GM18873 (cell line): ENCODE data around the gene COQ2.
"Not testable (repeated sequence)": the region's sequence is repeated elsewhere in the genome, so short reads cannot be mapped to it uniquely, and the experiment has no call there.

Experiments
- ATAC-seq: cut with Tn5 transposase; IDR thresholded peaks from one replicate; pipeline ENCODE4 v1.9.1; 2021; ENCODE audit warnings: mild to moderate bottlenecking, moderate library complexity, moderate number of reproducible peaks; ENCODE audit not compliant: unreplicated experiment, low FRiP score

The COQ2 gene

DNA sequence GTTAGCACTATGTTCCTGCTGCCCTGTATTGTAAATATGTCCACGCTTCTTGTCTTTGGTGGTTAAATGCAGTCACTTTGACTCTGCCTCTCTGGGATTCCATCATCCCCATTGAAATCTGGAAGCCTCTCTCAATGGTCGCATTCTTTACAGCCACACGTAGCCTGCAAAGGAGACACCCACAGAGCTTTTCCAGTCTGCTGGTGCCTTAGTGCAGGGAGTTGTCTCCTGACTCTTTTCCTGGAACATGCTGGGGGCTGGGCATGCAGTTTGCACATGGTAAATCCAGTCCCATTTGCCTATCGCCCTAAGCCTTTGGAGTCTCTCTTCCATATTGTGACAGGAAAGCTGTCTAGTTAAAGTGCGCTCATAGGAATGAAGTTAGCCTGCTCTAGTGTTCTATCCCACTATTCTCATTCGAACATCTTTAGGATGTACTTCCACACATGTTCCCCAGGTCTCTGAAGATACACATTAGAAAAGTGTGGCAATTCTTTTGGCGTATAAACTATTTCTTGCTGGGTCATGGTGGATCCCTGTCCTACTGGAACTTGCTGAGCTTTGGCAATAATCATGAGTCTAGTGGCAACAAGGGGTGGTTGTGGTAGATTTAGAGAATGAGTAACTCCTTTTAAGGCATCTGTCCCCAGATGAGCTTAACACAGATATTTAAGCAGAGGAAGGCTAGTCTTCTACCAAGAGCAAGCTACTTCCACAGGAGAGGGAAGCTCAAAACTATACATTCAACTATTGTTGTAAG lies 33.7 kb downstream of the COQ2 start:
- ATAC-seq = no peak

DNA sequence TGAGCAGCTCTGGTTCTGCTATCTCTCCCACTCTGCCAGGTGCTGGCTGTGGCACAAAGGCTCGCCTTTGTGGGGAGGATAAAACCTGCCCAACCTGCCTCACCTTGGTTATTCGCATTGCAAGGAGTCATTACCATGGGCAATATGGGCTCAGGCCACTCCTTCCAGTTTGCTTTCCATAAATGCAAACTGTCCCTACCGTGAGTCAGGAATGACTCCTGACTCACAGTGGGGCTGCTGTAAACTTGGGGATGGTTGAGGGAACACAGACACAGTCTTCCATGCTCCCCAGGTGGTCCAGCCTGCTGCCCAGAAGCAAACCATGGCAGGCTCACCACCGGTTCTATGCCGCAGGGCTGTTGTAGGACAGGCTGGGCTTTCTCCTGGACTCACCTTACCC lies 36.1 kb downstream of the COQ2 start:
- no peak for ATAC-seq

DNA sequence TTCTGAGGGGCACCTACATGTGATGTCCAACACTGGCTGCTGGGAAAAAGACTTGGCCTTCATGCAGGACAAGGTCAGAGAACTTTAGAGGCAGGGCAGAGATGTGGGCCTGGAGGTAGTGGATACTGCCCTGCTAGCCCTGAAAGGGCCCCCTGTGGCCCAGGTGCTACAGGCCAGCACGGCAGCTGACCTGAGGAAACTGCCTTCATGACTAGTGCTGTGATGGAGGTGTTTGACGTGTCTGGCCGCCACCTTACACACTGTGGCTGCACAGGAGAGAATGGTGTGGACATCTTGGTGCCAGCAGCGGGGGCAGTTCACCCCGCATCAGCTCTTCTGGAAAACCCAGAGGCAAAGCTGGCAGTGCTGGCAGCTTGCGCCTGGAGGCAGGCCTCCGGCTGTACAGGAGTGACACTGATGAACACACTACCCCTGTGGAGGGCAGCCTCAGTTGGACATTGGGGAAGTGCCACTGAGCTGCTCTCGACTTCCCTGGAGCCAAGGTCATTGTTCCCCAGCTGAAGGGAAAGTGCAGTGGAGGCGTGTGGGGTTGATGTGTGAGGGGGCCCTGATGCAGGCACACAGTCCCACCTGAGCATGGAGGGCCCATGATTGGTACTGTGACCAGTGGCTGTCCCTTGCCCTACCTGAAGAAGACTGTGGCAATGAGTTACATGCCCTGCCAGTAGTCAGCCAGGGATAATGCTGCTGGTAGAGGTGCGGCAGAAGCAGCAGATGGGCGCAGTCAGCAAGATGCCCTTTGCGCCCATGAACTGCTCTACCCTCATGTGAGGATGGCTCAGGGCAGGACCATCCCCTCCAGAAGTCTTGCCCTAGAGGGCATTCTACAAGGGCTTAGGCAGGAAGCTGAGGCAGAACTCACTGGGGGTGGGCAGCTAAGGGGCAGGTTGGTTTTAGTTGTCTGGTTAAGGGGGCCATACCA lies 36.9 kb downstream of the COQ2 start:
- no peak for ATAC-seq

DNA sequence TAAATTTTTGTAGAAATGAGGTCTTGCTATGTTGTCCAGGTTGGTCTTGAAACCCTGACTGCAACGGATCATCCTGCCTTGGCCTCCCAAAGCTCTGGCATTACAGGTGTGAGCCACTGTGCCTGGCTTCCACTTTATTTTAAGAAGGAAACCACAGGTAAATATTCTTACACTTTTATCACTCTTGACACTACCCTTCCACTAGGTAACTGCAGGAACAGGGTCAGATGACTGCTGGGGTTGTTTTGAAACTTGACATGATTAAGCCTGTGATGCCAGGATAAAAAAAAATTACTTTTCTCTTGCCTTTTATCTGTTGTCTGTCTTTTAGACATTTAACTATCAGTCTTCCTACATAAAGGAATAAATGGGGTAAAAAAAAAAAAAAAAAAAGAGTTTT lies 43.5 kb downstream of the COQ2 start:
- ATAC-seq = no peak

DNA sequence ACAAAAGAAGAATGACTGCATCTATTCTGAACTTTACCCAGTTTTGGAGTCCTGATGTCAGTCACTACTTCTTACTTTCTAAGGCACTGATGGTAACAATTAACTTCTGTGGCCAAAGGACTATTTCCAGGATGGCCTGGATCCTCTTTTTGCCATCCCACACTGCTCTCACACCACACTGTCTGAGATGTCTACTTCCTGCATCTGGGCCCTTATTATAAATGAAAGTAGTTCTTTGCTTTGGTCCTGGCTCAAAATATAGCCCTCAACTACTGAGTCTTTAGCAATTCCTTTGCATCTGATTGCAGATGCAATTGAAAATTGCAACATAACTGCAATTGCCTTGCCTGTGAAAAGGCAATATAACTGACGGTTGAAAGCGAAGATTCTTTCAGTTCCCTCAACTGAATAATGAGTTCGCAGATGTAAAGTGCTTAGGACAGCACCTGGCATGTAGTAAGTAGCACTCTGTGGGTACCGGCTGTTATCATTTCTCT lies 44.2 kb downstream of the COQ2 start:
- ATAC-seq = peak; percentile 93

DNA sequence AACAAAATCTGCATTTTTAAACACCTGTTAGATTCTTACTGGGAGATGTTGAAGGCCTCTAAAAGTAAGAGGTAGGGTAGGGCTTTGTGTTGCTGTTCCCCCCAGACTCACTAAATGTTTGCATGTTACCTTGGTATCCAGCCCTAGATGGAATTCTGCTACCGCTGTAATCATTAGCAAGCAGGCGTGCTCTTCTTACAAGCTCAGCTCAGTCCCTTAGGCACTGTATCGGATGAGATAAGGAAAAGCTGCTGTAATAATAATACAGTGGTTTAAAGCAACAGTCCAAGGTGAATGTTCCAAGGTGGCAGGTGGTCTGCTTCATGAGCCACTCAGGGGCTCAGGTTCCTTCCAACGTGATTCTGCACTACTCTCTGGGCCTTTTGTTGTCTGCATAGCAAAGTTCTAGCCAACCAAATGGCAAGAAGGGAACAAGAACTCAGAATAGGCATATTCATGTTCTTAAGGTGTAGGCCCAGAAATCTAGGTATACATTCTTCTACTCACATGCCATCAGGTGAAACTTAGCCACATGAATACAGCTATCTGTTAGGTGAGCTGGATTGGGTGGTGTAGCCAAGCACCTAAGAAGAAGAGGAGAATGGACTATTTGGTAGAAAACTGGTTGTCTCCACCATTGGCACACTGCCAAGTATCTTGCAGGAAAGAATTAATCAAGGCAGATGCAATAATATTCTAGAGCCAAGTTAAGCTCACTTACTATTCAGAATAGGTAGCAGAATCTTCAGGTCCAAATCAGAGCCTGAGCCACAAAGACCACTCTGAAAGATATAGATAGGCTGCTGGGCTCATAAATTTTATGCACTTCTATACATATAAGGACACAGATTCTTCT lies 46.0 kb downstream of the COQ2 start:
- ATAC-seq = no peak

DNA sequence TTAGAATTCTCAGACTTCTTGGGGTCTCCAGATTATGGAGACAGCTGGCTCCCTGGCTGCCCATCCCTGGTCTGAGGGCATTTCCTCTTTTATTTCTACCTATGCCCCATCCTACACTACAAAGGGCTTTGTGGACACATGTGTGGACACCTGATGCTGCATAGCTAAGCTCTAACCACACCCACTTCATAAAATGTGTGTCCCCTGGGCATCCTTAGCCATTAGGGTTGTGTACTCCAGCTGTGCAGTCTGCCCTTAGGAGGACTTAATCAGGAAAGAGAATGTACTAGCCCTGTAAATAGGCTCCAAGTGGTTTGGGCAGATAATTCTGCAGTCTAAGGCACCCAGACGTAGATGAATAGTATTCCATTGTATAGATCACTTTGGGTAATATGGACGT lies 47.0 kb downstream of the COQ2 start:
- ATAC-seq = no peak

DNA sequence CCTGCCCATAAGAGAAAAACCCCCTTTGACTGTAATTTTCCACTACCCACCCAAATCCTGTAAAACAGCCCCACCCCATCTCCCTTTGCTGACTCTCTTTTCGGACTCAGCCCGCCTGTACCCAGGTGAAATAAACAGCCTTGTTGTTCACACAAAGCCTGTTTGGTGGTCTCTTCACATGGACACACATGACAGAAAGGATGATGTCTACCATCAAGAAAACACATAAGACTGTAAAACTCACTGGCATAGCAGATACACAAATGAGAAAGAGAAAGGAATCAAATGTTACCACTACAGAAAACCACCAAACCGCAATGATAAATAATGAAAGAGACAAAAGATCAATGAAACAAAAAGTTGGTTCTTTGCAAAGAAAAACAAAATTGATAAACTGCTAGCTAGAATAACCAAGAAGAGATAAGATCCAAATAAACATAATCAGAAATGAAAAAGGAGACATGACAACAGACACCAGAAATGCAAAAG lies 48.9 kb downstream of the COQ2 start:
- ATAC-seq = not testable (repeated sequence)

DNA sequence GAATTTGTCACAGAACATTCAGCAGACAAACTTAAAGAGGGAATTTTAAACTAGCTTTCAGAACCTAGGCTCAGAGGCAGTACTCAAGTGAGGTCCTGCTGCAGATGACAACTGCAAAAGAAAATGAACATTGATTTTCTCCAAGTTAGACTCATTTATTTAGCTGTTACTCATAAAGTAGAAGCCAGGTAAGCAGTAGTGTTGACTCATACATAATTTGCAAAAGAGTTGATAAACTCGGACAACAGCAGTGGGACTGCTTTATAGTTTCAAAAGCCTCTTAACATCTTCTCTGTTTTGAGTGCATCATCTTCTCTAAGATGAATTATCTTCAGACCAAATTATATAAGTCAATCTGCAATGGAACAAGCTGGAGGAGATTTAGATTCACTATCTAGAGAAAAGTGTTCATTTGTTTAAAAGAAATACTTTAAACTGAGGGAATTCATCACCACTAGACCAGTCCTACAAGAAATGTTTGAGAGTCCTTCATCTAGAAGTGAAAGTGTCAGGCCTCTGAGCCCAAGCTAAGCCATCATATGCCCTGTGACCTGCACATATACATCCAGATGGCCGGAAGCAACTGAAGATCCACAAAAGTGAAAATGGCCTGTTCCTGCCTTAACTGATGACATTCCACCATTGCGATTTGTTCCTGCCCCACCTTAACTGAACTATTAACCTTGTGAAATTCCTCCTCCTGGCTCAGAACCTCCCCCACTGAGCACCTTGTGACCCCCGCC lies 49.5 kb downstream of the COQ2 start:
- no peak for ATAC-seq

DNA sequence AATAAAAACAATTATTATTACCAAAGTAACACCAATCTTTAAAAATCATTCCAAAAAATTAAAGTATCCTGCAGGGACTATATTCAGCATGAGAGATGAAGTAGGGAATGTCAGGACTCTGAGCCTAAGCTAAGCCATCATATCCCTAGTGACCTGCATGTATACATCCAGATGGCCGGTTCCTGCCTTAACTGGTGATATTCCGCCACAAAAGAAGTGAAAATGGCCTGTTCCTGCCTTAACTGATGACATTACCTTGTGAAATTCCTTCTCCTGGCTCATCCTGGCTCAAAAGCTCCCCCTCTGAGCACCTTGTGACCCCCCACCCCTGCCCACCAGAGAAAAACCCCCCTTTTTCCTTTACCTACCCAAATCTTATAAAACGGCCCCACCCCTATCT lies 50.2 kb downstream of the COQ2 start:
- not testable (repeated sequence) for ATAC-seq

DNA sequence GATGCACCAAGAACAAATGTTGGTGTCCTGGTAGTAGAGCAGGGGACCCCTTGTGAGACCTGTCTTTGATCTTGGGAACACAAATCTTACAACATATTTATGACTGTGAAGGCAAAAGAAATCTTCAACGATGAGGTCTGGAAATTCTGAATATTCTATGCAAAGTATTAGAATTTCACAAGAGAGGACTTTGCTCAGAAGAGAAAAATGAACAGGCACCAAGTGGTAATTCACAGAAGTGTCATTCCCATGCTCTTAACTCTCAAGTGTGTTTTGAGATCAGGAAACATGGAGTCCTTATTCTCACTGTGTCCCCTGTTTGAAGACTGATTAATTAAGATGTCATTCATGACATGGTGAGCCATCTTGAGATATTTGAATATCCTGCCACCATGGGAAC lies 52.5 kb downstream of the COQ2 start:
- no peak for ATAC-seq

DNA sequence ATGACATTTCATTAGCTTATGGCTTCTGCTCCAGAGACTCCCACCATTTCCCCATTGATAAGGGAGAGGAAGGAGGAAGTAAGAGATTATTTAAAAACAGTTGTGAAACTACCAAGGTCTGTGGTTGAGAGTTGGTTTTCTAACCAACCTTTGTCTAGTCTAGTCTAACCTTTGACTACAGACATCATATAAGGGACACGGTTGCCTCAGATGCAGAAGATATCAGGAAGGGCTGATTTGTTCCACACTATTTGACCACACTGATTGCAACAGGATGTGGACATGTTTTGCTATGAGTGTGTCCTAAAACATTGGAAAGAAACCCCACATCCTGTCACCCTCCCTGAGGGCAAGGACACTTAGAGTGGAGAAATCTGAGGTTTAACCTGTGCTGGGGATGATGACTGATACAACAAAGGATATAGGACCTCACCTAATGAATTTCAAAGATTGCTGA lies 53.0 kb downstream of the COQ2 start:
- ATAC-seq = no peak

DNA sequence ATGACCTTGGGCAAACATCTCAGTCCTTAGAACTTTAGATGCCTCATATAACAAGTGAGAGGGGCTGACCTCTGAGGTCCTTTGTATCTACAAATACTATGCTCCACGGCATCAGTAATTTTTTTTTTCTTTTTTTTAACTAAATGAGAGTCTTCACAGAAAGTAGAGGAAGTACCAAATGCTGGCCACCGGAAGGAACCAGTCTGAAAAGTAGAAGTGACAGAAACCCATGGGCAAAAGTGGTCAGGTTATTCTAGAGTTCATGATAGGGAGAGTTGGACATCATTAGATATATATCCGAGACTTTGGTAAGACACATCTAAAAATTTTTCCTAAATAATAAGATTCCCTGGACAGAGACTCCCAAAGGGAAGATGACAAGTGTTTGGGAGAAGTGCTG lies 53.7 kb downstream of the COQ2 start:
- ATAC-seq = no peak

DNA sequence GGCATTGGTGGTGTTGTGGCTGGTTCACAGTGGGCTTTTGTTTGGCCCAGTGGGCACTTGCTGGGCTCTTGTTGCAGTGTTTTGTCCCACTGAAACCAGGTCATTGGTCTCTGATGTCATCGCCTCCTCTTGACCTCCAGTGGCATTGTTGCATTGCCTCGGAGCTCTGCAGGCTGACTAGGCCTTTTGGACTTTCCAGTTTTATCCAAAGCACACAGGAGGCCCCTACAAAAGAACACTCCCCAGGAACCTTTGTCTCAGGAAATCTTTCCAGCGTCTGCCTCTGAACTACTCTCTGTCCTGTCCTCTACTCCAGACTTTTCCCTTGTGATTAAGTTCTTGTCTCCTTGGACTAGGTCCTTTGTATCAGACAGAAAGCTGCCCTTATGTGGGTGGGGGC lies 54.8 kb downstream of the COQ2 start:
- no peak for ATAC-seq

DNA sequence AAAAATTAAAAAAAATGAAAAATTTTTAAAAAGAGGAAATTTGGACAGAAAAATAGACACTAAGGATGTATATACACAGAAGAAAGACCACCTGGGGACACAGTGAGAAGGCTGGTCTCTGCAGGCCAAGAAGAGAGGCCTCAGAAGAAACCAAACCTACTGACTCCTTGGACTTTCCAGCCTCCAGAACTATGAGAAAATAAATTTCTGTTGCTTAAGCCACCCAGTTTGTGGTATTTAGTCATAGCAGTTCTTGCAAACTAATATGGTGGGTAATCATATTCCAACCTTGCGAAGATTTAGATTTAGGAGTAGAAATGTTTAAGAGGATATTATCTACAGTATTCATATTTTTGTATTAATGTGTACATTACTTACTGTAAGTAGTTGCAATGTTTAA lies 56.4 kb downstream of the COQ2 start:
- no peak for ATAC-seq

DNA sequence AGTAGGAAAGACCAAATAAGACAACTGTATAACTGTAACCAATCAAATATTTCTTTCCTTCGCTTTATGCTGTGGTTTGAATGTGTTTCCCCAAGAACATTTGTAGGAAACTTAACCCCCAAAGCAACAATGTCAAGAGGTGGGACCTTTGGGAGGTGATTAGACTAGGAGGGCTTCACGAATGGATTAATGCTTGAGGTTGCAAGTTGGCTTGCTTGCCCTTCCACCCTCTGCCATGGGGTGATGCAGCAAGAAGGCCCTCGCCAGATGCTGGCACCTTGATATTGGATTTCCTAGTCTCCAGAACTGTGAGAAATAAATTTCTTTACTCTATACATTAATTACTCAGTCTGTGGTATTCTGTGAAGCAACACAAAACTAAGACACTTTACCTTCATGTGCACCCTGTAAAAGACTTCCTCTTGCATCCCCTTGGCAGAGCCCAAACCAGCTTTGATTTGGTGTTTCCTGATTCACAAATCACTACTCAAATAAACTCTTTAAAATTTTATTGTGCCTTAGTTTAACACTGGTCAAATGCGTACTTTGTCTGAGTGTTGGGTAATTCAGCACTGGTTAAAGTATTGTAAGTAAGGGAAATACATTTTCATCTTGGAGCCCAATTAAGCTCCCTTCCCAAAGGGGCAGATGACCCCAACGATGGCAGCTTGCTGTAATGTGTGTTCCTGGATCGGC lies 59.9 kb downstream of the COQ2 start:
- no peak for ATAC-seq

DNA sequence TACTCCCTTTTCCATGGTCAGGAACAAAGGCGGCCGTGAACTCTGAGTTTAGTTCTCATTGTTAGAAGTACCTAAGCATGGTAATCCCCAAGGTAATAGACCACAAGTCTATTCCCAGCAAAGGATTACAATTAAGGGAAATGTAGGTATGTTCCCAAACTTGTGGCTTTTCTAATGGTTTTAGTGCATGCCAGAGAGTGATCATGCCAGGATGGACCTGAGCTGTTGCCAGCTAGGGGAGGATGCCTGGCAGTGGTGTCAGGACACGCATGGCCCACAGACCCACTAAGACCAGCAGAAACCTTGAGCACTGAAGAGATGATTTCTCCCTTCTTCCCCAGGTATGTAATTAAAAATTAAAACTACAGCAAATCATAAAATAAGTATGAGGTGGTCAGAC lies 60.8 kb downstream of the COQ2 start:
- ATAC-seq = no peak

DNA sequence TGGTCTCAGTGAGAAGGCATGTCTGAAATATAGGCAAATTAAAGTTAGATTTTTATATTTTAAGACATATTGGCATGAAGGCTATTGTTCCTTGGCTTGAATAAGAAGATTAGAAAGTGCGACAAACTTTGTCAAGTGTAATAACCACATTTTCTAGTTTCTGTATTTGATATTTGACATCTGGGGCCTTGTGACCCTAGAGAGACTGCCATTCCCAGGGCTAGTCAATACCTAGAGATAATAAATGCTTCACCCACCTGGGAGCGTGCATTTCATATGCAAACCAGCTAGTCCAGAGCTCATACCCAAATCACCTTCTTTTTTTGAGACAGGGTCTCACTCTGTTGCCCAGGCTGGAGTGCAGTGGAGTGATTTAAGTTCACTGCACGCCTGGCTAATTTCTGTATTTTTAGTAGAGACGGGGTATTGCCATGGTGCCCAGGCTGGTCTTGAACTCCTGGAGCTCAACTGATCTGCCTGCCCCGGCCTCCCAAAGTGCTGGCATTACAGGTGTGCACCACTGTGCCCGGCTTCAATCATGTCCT lies 62.6 kb downstream of the COQ2 start:
- ATAC-seq = no peak
